ENCODE measurements around the gene VSNL1.

DNA sequence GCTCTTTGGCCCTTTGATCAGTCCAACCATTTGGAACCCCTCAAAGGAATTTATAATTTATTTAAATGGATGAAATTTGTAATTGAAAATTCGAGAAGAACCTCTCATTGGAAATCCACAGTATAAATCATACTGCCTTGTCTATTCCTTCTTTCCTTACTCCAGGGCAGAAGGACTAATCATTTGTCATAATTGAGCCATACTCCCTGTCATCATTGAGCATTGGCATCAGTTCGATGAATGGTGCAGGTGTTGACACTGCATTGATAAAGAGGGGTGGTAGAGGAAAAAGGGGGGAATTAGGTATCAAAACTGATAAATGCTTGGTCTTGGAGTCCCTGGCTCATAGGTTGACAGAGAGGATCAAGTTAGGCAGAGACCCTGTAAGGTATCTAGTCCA, 2.0 kb downstream of the VSNL1 start:
- TF ChIP-seq, protein P1, sequence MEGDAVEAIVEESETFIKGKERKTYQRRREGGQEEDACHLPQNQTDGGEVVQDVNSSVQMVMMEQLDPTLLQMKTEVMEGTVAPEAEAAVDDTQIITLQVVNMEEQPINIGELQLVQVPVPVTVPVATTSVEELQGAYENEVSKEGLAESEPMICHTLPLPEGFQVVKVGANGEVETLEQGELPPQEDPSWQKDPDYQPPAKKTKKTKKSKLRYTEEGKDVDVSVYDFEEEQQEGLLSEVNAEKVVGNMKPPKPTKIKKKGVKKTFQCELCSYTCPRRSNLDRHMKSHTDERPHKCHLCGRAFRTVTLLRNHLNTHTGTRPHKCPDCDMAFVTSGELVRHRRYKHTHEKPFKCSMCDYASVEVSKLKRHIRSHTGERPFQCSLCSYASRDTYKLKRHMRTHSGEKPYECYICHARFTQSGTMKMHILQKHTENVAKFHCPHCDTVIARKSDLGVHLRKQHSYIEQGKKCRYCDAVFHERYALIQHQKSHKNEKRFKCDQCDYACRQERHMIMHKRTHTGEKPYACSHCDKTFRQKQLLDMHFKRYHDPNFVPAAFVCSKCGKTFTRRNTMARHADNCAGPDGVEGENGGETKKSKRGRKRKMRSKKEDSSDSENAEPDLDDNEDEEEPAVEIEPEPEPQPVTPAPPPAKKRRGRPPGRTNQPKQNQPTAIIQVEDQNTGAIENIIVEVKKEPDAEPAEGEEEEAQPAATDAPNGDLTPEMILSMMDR (IDR thresholded peaks at IDR 0.05), result no peak
- no peak for TF ChIP-seq POLR2A (IDR thresholded peaks at IDR 0.05)
